Gastroesophageal sphincter (tissue), 4 donors: ENCODE results near the gene DNAH10. TPM values are rescaled to one million over a fixed set of nuclear protein-coding genes. Genes with fewer than 3 reads are reported as not detected.

ENCODE experiments used
- ATAC-seq: fragments of 150-250 bp; one replicate; pipeline ENCODE4 v1.9.1; 2016; ENCODE audit warnings: mild to moderate bottlenecking, moderate library complexity
- H3K27ac ChIP-seq, 4 donors: fragments of 200-600 bp; sonication (generic) in 3 of 4; 1 replicate in 3 of 4; 2 replicates in 1 of 4; pipeline ENCODE4 v1.5.1; 2016 to 2019
- H3K27me3 ChIP-seq: fragments of 200-600 bp; sonication (generic); one replicate; pipeline ENCODE4 v1.5.1; 2019
- H3K36me3 ChIP-seq, 2 donors: fragments of 200-600 bp; sonication (generic); one replicate each; pipeline ENCODE4 v1.5.1; 2019; ENCODE audit warnings: control low read depth in 1 of 2
- H3K4me1 ChIP-seq, 3 donors: fragments of 200-600 bp; sonication (generic); 1 replicate in 2 of 3; 2 replicates in 1 of 3; pipeline ENCODE4 v1.5.1; 2016 to 2019; ENCODE audit warnings: control low read depth in 2 of 3
- H3K4me3 ChIP-seq, 2 donors: fragments of 200-600 bp; sonication (generic); one replicate each; pipeline ENCODE4 v1.5.1; 2019; ENCODE audit warnings: mild to moderate bottlenecking in 1 of 2, moderate library complexity in 1 of 2
- H3K9me3 ChIP-seq, 3 donors: fragments of 200-600 bp; sonication (generic); one replicate each; pipeline ENCODE4 v1.5.1; 2017 to 2019; ENCODE audit warnings: control low read depth in 2 of 3
- EP300 ChIP-seq: sonication (generic); formaldehyde crosslinking; IDR thresholded peaks from one replicate; pipeline ENCODE4 v1.6.1; 2017; ENCODE audit warnings: antibody characterized with exemption, mild to moderate bottlenecking
- POLR2A ChIP-seq, 2 donors: fragments of 450-650 bp; IDR thresholded peaks; one replicate each; pipeline ENCODE4 v1.6.1; 2017; ENCODE audit warnings: antibody characterized with exemption in 2 of 2, mild to moderate bottlenecking in 2 of 2, moderate library complexity in 1 of 2
- POLR2AphosphoS5 ChIP-seq: sonication (generic); formaldehyde crosslinking; IDR thresholded peaks from one replicate; pipeline ENCODE4 v1.6.1; 2017; ENCODE audit warnings: antibody characterized with exemption
- WGBS, 2 donors: methylation state at CpG; one replicate each; pipeline ENCODE4 v1.1.5; 2018; ENCODE audit warnings: low coverage in 1 of 2; 5-methylcytosine and 5-hydroxymethylcytosine counted together
- total RNA-seq, 4 donors: library from RNA; depleted of rRNA; stranded (reverse); fragments of >200 nt; gene quantifications; one replicate each; pipeline ENCODE4 v1.1.0, GENCODE V29; 2016
- TF ChIP-seq, protein P1 (sequence below), 4 experiments: fragments of 200-600 bp in 2 of 4; fragments of 450-650 bp in 2 of 4; sonication (generic) in 1 of 4; IDR thresholded peaks; one replicate each; pipeline ENCODE4 v1.5.1; 2017 to 2019; ENCODE audit warnings: antibody characterized with exemption in 4 of 4, mild to moderate bottlenecking in 2 of 4, moderate library complexity in 2 of 4

Gene DNAH10
- total RNA-seq, 4 donors from 2014 or later: not detected

DNA sequence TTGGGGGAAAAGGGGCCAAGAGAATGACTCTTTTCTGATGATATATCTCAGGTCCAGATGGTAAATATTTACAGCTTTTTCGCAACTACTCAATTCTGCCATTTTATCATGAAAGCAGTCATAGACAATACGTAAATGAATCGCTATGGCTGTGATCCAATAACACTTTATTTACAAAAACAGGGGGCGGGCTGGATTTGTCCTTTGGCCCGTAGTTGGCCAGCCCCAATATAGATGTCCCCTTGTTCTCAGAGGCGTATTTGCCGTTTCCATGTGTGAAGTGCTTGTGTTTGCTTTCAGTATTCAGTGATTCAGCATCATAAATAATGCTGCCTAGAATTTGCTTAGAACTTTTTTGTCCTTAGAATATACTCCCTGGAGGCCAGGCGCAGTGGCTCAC, 133.3 kb downstream of the DNAH10 start:
- Histone ChIP-seq H3K27me3 (peaks cover 33% of the 10 kb centered on the region), H3K4me3 (no peak overlapping the region), H3K4me1 (no peaks in the 10 kb centered on the region), H3K27ac (no peak overlapping the region), H3K36me3 (no peaks in the 10 kb centered on the region), H3K9me3 (no peaks in the 10 kb centered on the region)
- no peak for ATAC-seq
- TF ChIP-seq, protein P1, sequence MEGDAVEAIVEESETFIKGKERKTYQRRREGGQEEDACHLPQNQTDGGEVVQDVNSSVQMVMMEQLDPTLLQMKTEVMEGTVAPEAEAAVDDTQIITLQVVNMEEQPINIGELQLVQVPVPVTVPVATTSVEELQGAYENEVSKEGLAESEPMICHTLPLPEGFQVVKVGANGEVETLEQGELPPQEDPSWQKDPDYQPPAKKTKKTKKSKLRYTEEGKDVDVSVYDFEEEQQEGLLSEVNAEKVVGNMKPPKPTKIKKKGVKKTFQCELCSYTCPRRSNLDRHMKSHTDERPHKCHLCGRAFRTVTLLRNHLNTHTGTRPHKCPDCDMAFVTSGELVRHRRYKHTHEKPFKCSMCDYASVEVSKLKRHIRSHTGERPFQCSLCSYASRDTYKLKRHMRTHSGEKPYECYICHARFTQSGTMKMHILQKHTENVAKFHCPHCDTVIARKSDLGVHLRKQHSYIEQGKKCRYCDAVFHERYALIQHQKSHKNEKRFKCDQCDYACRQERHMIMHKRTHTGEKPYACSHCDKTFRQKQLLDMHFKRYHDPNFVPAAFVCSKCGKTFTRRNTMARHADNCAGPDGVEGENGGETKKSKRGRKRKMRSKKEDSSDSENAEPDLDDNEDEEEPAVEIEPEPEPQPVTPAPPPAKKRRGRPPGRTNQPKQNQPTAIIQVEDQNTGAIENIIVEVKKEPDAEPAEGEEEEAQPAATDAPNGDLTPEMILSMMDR (IDR thresholded peaks at IDR 0.05): no peak
- TF ChIP-seq EP300: no peak
- TF ChIP-seq POLR2AphosphoS5: no peak
- TF ChIP-seq POLR2A (IDR thresholded peaks at IDR 0.05): no peak
- 73% methylated on average over 4 to 8 of the region's 8 CpGs for WGBS, 2 donors

DNA sequence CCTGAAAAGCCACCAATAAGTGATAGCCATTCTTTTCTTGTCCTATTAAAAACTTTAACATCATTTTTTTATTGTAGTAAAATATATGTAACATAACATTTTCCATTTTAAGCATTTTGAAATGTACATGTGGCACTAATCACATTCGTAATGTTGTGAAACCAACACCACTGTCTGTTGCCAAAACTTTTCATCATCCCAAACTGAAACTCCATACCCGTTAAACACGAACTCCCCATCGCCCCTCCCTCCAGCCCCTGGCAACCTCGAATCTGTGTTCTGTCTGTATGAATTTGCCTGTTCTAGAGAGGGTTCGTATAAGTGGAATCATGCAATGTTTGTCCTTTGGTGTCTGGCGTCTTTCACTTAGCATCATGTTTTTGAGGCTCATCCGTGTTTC, 134.7 kb downstream of the DNAH10 start:
- Histone ChIP-seq H3K27me3 (peaks cover 40% of the 10 kb centered on the region), H3K27ac (no peak overlapping the region), H3K9me3 (no peaks in the 10 kb centered on the region), H3K4me3 (no peak overlapping the region), H3K4me1 (no peaks in the 10 kb centered on the region), H3K36me3 (no peaks in the 10 kb centered on the region)
- WGBS, 2 donors: 55 to 62% methylated on average over 8 of the region's 8 CpGs
- no peak for ATAC-seq
- no peak for TF ChIP-seq EP300
- no peak for TF ChIP-seq POLR2AphosphoS5
- TF ChIP-seq, protein P1 (IDR thresholded peaks at IDR 0.05): no peak
- no peak for TF ChIP-seq POLR2A (IDR thresholded peaks at IDR 0.05)

DNA sequence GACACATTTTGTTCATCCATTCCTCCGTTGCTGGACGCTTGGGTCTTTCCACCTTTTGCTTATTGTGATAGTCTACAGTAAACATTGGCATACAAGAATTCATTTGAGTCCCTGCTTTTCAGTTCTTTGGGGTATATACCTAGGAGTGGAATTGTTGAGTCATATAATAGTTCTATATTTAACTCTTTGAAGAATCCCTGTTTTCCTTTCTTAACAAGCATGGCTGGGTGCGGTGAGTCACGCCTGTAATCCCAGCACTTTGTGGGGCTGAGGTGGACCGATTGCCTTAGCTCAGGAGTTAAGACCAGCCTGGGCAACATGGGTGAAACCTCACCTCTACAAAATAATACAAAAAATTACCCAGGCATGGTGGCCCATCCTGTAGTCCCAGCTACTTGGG, 135.1 kb downstream of the DNAH10 start:
- 73 to 79% methylated on average over 2 to 4 of the region's 5 CpGs for WGBS, 2 donors
- peaks cover 44% of the 10 kb centered on the region for H3K27me3 ChIP-seq
- H3K36me3 ChIP-seq: no peaks in the 10 kb centered on the region
- no peak overlapping the region for H3K4me3 ChIP-seq
- H3K4me1 ChIP-seq: no peaks in the 10 kb centered on the region
- TF ChIP-seq POLR2A (IDR thresholded peaks at IDR 0.05) (no peak), POLR2AphosphoS5 (no peak), EP300 (no peak)
- TF ChIP-seq, protein P1 (IDR thresholded peaks at IDR 0.05): no peak
- no peak overlapping the region for H3K27ac ChIP-seq
- no peaks in the 10 kb centered on the region for H3K9me3 ChIP-seq
- ATAC-seq: no peak

DNA sequence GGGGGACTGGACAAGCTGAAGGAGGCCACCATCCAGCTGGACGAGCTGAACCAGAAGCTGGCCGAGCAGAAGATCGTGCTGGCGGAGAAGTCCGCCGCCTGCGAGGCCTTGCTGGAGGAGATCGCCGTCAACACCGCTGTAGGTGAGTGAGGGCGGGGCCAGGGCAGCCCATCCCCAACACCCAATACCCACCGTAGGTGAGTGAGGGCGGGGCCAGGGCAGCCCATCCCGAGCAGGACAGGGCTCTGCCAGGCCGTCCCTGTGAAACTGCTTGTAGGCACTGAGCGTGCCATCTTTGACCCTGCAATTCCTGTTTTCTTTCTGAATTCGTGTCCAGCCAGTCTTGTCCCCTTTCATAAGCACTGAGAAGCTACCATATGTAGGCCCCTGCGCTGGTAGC, 136.6 kb downstream of the DNAH10 start:
- WGBS, 2 donors: 70 to 79% methylated on average over 3 to 7 of the region's 18 CpGs
- Histone ChIP-seq H3K4me1 (no peaks in the 10 kb centered on the region), H3K4me3 (no peak overlapping the region), H3K36me3 (no peaks in the 10 kb centered on the region), H3K27ac (no peak overlapping the region), H3K27me3 (peaks cover 44% of the 10 kb centered on the region), H3K9me3 (no peaks in the 10 kb centered on the region)
- TF ChIP-seq POLR2A (IDR thresholded peaks at IDR 0.05): no peak
- TF ChIP-seq POLR2AphosphoS5: no peak
- TF ChIP-seq, protein P1 (IDR thresholded peaks at IDR 0.05): no peak
- no peak for TF ChIP-seq EP300
- no peak for ATAC-seq

DNA sequence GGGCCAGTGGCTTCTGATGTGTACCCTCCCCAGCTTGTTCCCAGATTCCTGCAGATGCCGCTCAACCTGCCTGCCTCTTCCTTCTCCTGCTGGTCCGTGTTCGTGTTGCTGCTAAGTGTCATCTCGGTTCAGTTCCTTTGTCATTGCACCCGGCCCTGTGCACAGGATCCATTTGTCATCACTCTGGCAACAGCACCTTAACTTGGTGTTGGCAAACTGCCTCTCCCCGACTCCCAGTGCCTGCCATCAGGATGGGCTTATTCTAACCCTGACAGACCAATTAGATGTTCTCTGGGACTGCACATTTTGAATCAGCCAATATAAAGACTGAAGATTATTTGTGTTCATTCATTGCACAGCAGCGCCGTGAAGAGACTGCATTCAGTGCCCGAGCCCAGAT, 137.3 kb downstream of the DNAH10 start:
- H3K27me3 ChIP-seq: peaks cover 50% of the 10 kb centered on the region
- H3K9me3 ChIP-seq: no peaks in the 10 kb centered on the region
- 78 to 84% methylated on average over 7 to 9 of the region's 9 CpGs for WGBS, 2 donors
- TF ChIP-seq POLR2AphosphoS5 (no peak), POLR2A (IDR thresholded peaks at IDR 0.05) (no peak), EP300 (no peak)
- no peak overlapping the region for H3K27ac ChIP-seq
- H3K4me3 ChIP-seq: no peak overlapping the region
- ATAC-seq: no peak
- no peaks in the 10 kb centered on the region for H3K4me1 ChIP-seq
- H3K36me3 ChIP-seq: no peaks in the 10 kb centered on the region
